Gastroesophageal sphincter (tissue), 3 donors: ENCODE results near the gene SERPINE2.

Experiments used
- CTCF ChIP-seq, 4 experiments: fragments of 200-600 bp in 2 of 4; fragments of 450-650 bp in 2 of 4; sonication (generic) in 1 of 4; IDR thresholded peaks; one replicate each; pipeline ENCODE4 v1.5.1; 2017 to 2019; ENCODE audit warnings: antibody characterized with exemption in 4 of 4, mild to moderate bottlenecking in 2 of 4, moderate library complexity in 2 of 4
- EP300 ChIP-seq: sonication (generic); formaldehyde crosslinking; IDR thresholded peaks from one replicate; pipeline ENCODE4 v1.6.1; 2017; ENCODE audit warnings: antibody characterized with exemption, mild to moderate bottlenecking
- POLR2A ChIP-seq, 2 donors: fragments of 450-650 bp; IDR thresholded peaks; one replicate each; pipeline ENCODE4 v1.6.1; 2017; ENCODE audit warnings: antibody characterized with exemption in 2 of 2, mild to moderate bottlenecking in 2 of 2, moderate library complexity in 1 of 2
- POLR2AphosphoS5 ChIP-seq: sonication (generic); formaldehyde crosslinking; IDR thresholded peaks from one replicate; pipeline ENCODE4 v1.6.1; 2017; ENCODE audit warnings: antibody characterized with exemption

- TF ChIP-seq CTCF (IDR thresholded peaks at IDR 0.05), result no peak
- TF ChIP-seq POLR2A (IDR thresholded peaks at IDR 0.05), result no peak
- TF ChIP-seq POLR2AphosphoS5, result no peak
- TF ChIP-seq EP300, result no peak
Observed at GRCh38 chr2:224004105-224004695, 34.9 kb downstream of the SERPINE2 start.
